Neuronal stem cell (in vitro differentiated cells): ENCODE data around the gene FLYWCH1.
"Not testable (repeated sequence)": the region's sequence is repeated elsewhere in the genome, so short reads cannot be mapped to it uniquely, and the experiment has no call there.

Experiments used
- DNase-seq: peaks from one replicate; pipeline ENCODE4 v3.0.0-alpha.2; 2013; ENCODE audit warnings: low spot score
- H2AFZ ChIP-seq: one replicate; pipeline ENCODE4 v1.6.1; 2013; ENCODE audit warnings: mild to moderate bottlenecking, low read length, inconsistent platforms
- H2AK5ac ChIP-seq: 2 replicates; pipeline ENCODE4 v1.6.1; 2013; ENCODE audit warnings: low read depth, mild to moderate bottlenecking, inconsistent platforms, low read length, moderate library complexity, mixed read lengths
- H2BK120ac ChIP-seq: 2 replicates; pipeline ENCODE4 v1.6.1; 2013; ENCODE audit warnings: low read depth, mild to moderate bottlenecking, inconsistent platforms, low read length, moderate library complexity, mixed read lengths
- H2BK12ac ChIP-seq: one replicate; pipeline ENCODE4 v1.6.1; 2013; ENCODE audit warnings: low read length, inconsistent platforms
- H2BK15ac ChIP-seq: 2 replicates; pipeline ENCODE4 v1.6.1; 2013; ENCODE audit warnings: mild to moderate bottlenecking, low read length, inconsistent platforms, mixed read lengths
- H2BK5ac ChIP-seq: one replicate; pipeline ENCODE4 v1.6.1; 2013; ENCODE audit warnings: inconsistent platforms, mild to moderate bottlenecking, low read length, moderate library complexity
- H3K14ac ChIP-seq: one replicate; pipeline ENCODE4 v1.6.1; 2013; ENCODE audit warnings: low read length, inconsistent platforms
- H3K18ac ChIP-seq: 2 replicates; pipeline ENCODE4 v1.6.1; 2013; ENCODE audit warnings: low read length, inconsistent platforms
- H3K23ac ChIP-seq: 2 replicates; pipeline ENCODE4 v1.6.1; 2013; ENCODE audit warnings: low read depth, mild to moderate bottlenecking, mixed read lengths, low read length, inconsistent platforms; ENCODE audit not compliant: poor library complexity
- H3K27ac ChIP-seq: replicated peaks from 3 replicates; pipeline ENCODE4 v1.5.1; 2013; ENCODE audit warnings: low read length, inconsistent platforms
- H3K27me3 ChIP-seq, 3 experiments: 2 replicates each; pipeline ENCODE4 v1.6.1; 2013; ENCODE audit warnings: low read length in 3 of 3, mild to moderate bottlenecking in 2 of 3, inconsistent platforms in 1 of 3, low read depth in 1 of 3, mixed read lengths in 1 of 3, moderate library complexity in 1 of 3; ENCODE audit not compliant: control insufficient read depth in 3 of 3, insufficient read depth in 3 of 3
- H3K36me3 ChIP-seq, 2 donors: replicated peaks in 1 of 2; 2 replicates each; pipeline ENCODE4 v1.6.1; 2013; ENCODE audit warnings: low read length in 2 of 2; ENCODE audit not compliant: control insufficient read depth in 2 of 2, insufficient read depth in 2 of 2
- H3K4ac ChIP-seq: 2 replicates; pipeline ENCODE4 v1.6.1; 2013; ENCODE audit warnings: inconsistent platforms, mild to moderate bottlenecking, low read length, moderate library complexity
- H3K4me1 ChIP-seq, 2 donors: 1 replicate in 1 of 2; 2 replicates in 1 of 2; pipeline ENCODE4 v1.6.1; 2013; ENCODE audit warnings: low read length in 2 of 2, low read depth in 1 of 2; ENCODE audit not compliant: control insufficient read depth in 2 of 2, insufficient read depth in 1 of 2
- H3K4me2 ChIP-seq: one replicate; pipeline ENCODE4 v1.6.1; 2013; ENCODE audit warnings: mild to moderate bottlenecking, low read length, inconsistent platforms; ENCODE audit not compliant: insufficient read depth, poor library complexity, severe bottlenecking
- H3K4me3 ChIP-seq, 2 donors: 2 replicates each; pipeline ENCODE4 v1.5.1; 2013; ENCODE audit warnings: low read length in 2 of 2, mild to moderate bottlenecking in 2 of 2, inconsistent platforms in 1 of 2, moderate library complexity in 1 of 2
- H3K79me1 ChIP-seq: one replicate; pipeline ENCODE4 v1.6.1; 2013; ENCODE audit warnings: low read depth, mild to moderate bottlenecking, inconsistent platforms, low read length, moderate library complexity
- H3K9ac ChIP-seq: one replicate; pipeline ENCODE4 v1.6.1; 2013; ENCODE audit warnings: mild to moderate bottlenecking, low read depth, low read length, inconsistent platforms; ENCODE audit not compliant: poor library complexity
- H3K9me3 ChIP-seq, 2 donors: replicated peaks in 1 of 2; 2 replicates each; pipeline versions ENCODE3 to v1.6.1; 2013; ENCODE audit warnings: low read length in 2 of 2, mild to moderate bottlenecking in 2 of 2, inconsistent platforms in 1 of 2, low read depth in 1 of 2, mixed read lengths in 1 of 2, moderate library complexity in 1 of 2; ENCODE audit not compliant: control insufficient read depth in 2 of 2, insufficient read depth in 1 of 2
- H4K8ac ChIP-seq: one replicate; pipeline ENCODE4 v1.6.1; 2013; ENCODE audit warnings: low read depth, mild to moderate bottlenecking, inconsistent platforms, low read length, moderate library complexity
- H4K91ac ChIP-seq: one replicate; pipeline ENCODE4 v1.6.1; 2013; ENCODE audit warnings: low read length, low read depth, mild to moderate bottlenecking, inconsistent platforms; ENCODE audit not compliant: poor library complexity
- WGBS, 2 donors: extraction: QIAGEN DNeasy Blood & Tissue Kit; methylation state at CpG; one replicate each; pipeline ENCODE4 v1.1.7; 2013; ENCODE audit warnings: missing lambda C conversion rate in 2 of 2, mixed read lengths in 1 of 2; ENCODE audit not compliant: insufficient read length in 2 of 2, insufficient replicate concordance in 1 of 2; ENCODE audit errors: extremely low coverage in 2 of 2; 5-methylcytosine and 5-hydroxymethylcytosine counted together

FLYWCH1 gene

GRCh38 chr16:2931231-2931914 is 19.6 kb downstream of the FLYWCH1 start:
- H2AK5ac ChIP-seq, H3K4ac ChIP-seq, H4K8ac ChIP-seq, H3K23ac ChIP-seq, H3K27ac ChIP-seq, H3K4me1 ChIP-seq, DNase-seq, H2BK5ac ChIP-seq, H4K91ac ChIP-seq, H3K4me3 ChIP-seq, H3K18ac ChIP-seq, H2BK12ac ChIP-seq, H2BK120ac ChIP-seq, H3K27me3 ChIP-seq, H2AFZ ChIP-seq, H3K79me1 ChIP-seq, H3K4me2 ChIP-seq, H3K9me3 ChIP-seq, H2BK15ac ChIP-seq, H3K14ac ChIP-seq, H3K9ac ChIP-seq: not testable (repeated sequence)
- H3K36me3 ChIP-seq: peaks cover 3 to 28% of the 10 kb centered on the region in 2 donors
- WGBS, 2 donors: no CpG with 5 or more reads among the region's 13 CpGs

- Histone ChIP-seq H3K36me3 (peaks cover 5 to 42% of the 10 kb centered on the region in 2 donors), H3K4me2 (no peak overlapping the region), H2BK15ac (no peak overlapping the region), H3K27me3 (no peaks in the 10 kb centered on the region), H3K18ac (no peak overlapping the region), H3K79me1 (no peaks in the 10 kb centered on the region), H3K9ac (no peak overlapping the region), H2AK5ac (no peak overlapping the region), H3K4me3 (peak overlapping the region in 1 of 2 donors; percentile 41), H2BK12ac (no peak overlapping the region), H4K8ac (no peak overlapping the region), H3K4ac (no peak overlapping the region), H2AFZ (no peak overlapping the region), H3K27ac (no peak overlapping the region), H3K4me1 (peaks cover 0 to 5% of the 10 kb centered on the region in 2 donors), H3K23ac (no peak overlapping the region), H4K91ac (no peak overlapping the region), H3K9me3 (no peaks in the 10 kb centered on the region), H2BK120ac (no peak overlapping the region), H2BK5ac (no peak overlapping the region), H3K14ac (no peak overlapping the region)
- no CpG with 5 or more reads among the region's 30 CpGs for WGBS, 2 donors
- DNase-seq: no peak
Observed at GRCh38 chr16:2933136-2933535, 21.4 kb downstream of the FLYWCH1 start.

- H3K4me1 ChIP-seq: peaks cover 0 to 3% of the 10 kb centered on the region in 2 donors
Observed at GRCh38 chr16:2933701-2934100, 22.0 kb downstream of the FLYWCH1 start.

GRCh38 chr16:2934450-2934849 is 22.7 kb downstream of the FLYWCH1 start:
- Histone ChIP-seq H3K79me1 (no peaks in the 10 kb centered on the region), H3K27me3 (no peaks in the 10 kb centered on the region), H2BK15ac (no peak overlapping the region), H4K8ac (no peak overlapping the region), H3K9me3 (no peaks in the 10 kb centered on the region), H2BK5ac (no peak overlapping the region), H2AK5ac (no peak overlapping the region), H2BK120ac (no peak overlapping the region), H3K18ac (no peak overlapping the region), H3K4me1 (no peaks in the 10 kb centered on the region), H2AFZ (no peak overlapping the region), H3K4ac (no peak overlapping the region), H4K91ac (no peak overlapping the region), H3K27ac (no peak overlapping the region), H2BK12ac (no peak overlapping the region), H3K4me3 (no peak overlapping the region), H3K4me2 (no peak overlapping the region), H3K36me3 (peaks cover 5 to 51% of the 10 kb centered on the region in 2 donors), H3K23ac (no peak overlapping the region), H3K9ac (no peak overlapping the region), H3K14ac (no peak overlapping the region)
- no CpG with 5 or more reads among the region's 15 CpGs for WGBS, 2 donors
- no peak for DNase-seq

More at GRCh38 chr16:2933701-2934100, 22.0 kb downstream of the FLYWCH1 start:
- Histone ChIP-seq H2AFZ (no peak overlapping the region), H2AK5ac (no peak overlapping the region), H3K18ac (no peak overlapping the region), H2BK15ac (no peak overlapping the region), H3K23ac (no peak overlapping the region), H2BK12ac (no peak overlapping the region), H3K9me3 (no peaks in the 10 kb centered on the region), H3K27me3 (no peaks in the 10 kb centered on the region), H3K4me2 (no peak overlapping the region), H2BK5ac (no peak overlapping the region), H3K27ac (no peak overlapping the region), H3K4me3 (no peak overlapping the region), H3K36me3 (peaks cover 5 to 44% of the 10 kb centered on the region in 2 donors), H4K8ac (no peak overlapping the region), H2BK120ac (no peak overlapping the region), H3K9ac (no peak overlapping the region), H3K14ac (no peak overlapping the region), H3K4ac (no peak overlapping the region), H3K79me1 (no peaks in the 10 kb centered on the region), H4K91ac (no peak overlapping the region)
- no CpG with 5 or more reads among the region's 22 CpGs for WGBS, 2 donors
- DNase-seq: no peak
